NCI-H510A treated with DMSO at 0.1 percent for 48 hours (cell line): ENCODE results near the gene B3GAT3.
"Not testable (repeated sequence)": the region's sequence is repeated elsewhere in the genome, so short reads cannot be mapped to it uniquely, and the experiment has no call there.

Experiments used
- DNase-seq: peaks from one replicate; lab custom pipeline; 2025; lab: John Stamatoyannopoulos, UW

B3GAT3 gene

DNA sequence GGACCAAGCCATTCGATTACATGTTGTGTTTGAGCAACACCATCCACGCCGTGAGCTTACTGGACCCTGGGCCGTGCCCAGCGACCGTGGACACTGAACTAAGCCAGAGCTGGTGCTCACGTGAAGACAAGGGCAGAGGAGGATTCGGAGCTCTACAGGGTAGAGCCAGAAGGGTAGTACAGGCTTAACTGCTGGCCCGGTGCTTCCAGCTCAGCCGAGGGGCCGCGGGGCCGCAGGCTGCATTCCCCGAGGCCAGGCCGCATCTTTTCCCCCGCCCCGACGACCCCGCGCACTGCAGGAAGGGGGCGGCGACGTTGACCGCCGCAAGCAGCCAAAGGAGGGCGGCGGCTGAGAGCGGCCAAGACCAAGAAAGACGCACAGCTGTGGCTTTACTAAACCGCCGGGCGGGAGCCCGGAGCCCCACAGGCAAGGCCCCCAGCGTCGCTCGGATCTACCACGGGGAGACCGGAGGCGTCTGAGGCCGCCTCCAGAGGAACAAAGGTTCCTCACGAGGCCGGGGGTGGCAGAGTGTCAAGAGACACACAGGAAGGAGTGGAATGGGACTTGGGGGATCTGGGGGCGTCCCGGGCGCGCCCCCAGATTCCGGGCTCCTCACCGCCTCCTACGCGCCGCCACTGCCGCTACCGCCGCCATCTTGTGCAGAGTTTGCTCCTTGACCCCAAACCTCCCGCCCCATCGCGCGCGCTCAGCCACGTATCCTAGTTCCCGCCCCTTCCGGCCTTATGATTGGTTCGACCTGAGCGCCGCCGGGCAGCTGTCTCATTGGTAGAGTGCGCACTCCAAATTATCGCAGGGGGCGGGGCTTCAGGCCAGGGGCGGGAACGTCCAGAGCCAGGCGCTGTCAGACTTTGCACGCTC lies 24.4 kb upstream of the B3GAT3 start, which contains the start of gene GANAB:
TSS of gene GANAB (minus strand) at position 668 of the 879 bp plus-strand sequence. CDS start at position 654, 14 bp downstream.
- peak; percentile 97 for DNase-seq

- no peak for DNase-seq
Measured at GRCh38 chr11:62645671-62645945, 23.8 kb upstream of the B3GAT3 start.

GRCh38 chr11:62644220-62644619 lies 22.4 kb upstream of the B3GAT3 start:
- no peak for DNase-seq

DNA sequence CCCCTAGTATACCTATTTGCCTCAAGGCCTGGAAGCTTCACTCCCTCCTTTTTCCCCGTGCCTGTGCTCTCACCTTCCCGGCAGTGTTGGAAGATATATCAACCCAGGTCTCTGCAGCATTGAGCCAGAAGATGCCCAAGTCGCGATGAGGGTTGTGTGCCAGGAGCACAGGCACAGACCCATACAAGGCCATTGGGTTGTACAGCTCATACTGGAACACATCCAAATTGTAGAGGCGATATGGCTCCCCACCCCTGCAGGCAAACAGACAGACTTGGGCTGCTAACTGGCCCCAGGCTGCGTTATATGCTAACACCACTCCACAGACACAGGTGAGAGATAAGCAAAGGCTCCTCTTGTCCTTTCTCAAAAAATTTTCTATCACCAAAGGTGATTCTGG lies 10.7 kb upstream of the B3GAT3 start:
- DNase-seq = no peak

GRCh38 chr11:62627713-62628112 lies 5.9 kb upstream of the B3GAT3 start:
- no peak for DNase-seq

DNA sequence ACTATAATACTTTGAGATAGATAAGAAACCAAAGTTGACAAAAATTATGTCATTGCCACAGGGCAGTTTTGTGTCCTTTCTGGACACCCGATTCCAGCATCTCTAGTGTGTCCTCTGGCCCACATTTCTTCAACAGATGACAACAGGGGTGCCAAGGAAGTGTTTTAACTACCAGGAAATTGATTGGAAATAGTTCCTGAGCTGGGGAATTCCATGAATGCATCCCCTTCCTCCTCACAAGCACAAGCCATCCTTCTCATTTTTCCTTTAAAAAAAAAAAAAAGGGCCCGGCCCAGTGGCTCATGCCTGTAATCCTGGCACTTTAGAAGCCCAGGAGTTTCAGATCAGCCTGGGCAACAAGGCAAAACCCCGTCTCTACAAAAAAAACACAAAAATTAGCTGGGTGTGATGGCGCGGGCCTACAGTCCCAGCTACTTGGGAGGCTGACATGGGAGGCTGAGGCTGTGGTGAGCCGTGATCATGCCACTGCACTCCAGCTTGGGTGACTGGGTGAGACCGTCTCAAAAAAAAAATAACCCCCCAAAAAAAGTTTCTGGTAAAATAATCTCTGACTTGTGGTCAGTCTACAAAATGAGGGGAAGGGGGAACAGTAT lies 797 bp upstream of the B3GAT3 start:
- no peak for DNase-seq

GRCh38 chr11:62621027-62621566 lies 689 bp downstream of the B3GAT3 start:
- no peak for DNase-seq

DNA sequence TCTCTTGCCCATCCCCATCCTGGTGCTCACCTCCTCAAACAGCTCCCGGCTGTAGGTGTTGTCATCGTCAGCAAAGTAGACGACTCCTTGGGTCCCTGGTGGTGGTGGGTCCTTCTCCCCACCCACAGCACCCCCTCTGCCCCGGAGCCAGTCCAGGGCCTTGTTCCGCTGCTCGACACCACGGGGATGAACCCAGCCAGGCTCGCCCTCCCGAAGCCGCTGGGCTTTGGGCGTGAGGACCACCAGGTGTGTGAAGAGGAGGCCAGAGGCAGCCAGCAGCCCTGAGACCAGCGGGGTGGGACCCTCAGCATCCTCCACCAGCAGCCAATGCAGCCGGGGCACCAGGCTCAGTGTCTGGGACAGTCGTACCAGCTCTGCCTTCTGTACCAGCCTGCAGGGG lies 4.8 kb downstream of the B3GAT3 start:
- not testable (repeated sequence) for DNase-seq

DNA sequence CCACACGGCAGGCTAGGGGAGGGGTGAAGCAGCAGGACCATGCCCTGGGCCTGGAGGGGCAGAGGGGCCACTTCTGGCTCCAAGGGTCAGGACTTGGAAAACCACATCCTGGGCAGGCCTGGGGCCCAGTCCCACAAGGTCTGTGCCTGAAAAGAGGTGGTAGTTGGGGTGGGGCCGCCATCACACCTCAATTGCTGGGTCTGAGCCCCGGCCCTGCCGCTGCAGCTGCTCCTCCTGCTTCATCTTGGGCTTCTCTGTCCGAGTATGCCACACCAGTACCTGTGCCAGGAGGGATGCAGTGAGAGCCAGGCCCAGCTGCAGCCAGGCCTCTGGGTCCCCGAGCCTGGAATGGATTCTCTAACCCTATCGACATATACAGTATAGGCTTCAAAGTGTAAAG lies 6.3 kb downstream of the B3GAT3 start:
- DNase-seq = no peak

DNA sequence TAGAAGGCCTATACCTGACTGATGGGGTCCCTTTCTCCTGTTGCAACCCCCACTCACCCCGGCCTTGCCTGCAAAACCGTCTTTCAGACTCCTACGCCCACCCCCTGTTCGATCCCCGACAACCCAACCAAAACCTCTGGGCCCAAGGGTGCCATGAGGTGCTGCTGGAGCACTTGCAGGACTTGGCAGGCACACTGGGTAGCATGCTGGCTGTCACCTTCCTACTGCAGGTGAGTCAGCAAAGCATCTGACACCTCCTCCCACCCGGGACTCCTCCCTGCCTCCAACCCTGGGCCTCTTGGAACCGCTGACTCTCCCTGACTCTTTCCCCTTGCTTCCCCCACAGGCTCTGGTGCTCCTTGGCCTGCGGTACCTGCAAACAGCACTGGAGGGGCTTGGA lies 7.5 kb downstream of the B3GAT3 start:
- peak; percentile 43 for DNase-seq

DNA sequence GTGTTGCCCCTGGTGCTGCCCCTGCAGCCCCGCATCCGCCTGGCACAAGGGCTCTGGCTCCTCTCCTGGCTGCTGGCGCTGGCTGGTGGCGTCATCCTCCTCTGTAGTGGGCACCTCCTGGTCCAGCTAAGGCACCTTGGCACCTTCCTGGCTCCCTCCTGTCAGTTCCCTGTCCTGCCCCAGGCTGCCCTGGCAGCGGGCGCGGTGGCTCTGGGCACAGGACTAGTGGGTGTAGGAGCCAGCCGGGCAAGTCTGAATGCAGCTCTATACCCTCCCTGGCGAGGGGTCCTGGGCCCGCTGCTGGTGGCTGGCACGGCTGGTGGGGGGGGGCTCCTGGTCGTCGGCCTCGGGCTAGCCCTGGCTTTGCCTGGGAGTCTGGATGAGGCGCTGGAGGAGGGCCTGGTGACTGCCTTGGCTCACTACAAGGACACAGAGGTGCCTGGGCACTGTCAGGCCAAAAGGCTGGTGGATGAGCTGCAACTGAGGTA lies 8.5 kb downstream of the B3GAT3 start:
- no peak for DNase-seq

- peak; percentile 70 for DNase-seq
Measured at GRCh38 chr11:62612366-62613290, 9.2 kb downstream of the B3GAT3 start, which contains the start of the genes EML3 and ROM1. TSS of gene EML3 (minus strand) at chr11:62612775. CDS start at chr11:62612457, 318 bp downstream. TSS of gene ROM1 (plus strand) at chr11:62613257. CDS start at chr11:62613282, 25 bp downstream.

DNA sequence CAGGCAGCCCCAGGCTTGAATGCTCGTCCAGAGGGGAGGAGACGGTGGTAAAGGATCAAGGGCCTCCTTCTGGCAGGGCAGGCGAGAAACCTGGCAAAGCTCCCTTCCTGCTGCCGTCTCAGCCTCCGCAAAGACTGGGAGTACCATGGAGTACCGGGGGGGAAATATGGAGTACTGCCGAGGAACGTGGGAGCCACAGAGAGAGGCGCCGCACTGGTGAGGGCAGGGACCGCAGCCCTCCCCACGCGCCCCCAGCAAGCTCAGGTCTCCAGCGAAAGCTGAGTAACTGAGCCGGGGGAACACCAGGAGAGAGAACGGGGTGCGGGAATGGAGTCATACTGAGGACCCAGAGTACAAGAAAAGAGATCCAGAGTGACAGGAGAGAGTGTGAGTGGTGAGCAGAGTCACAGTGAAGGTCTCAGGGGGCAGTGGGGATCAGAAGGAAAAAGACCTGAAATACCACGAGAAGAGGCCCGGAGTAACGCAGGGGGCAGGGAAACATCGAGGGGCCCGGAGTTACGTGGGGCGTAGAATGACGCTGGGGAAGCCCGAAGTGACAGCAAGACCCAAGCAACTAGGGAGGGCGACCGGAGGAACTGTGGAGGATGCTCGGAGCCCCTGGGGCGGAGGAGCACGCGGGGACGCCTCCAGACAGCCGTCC lies 10.0 kb downstream of the B3GAT3 start:
- peak; percentile 30 for DNase-seq

DNA sequence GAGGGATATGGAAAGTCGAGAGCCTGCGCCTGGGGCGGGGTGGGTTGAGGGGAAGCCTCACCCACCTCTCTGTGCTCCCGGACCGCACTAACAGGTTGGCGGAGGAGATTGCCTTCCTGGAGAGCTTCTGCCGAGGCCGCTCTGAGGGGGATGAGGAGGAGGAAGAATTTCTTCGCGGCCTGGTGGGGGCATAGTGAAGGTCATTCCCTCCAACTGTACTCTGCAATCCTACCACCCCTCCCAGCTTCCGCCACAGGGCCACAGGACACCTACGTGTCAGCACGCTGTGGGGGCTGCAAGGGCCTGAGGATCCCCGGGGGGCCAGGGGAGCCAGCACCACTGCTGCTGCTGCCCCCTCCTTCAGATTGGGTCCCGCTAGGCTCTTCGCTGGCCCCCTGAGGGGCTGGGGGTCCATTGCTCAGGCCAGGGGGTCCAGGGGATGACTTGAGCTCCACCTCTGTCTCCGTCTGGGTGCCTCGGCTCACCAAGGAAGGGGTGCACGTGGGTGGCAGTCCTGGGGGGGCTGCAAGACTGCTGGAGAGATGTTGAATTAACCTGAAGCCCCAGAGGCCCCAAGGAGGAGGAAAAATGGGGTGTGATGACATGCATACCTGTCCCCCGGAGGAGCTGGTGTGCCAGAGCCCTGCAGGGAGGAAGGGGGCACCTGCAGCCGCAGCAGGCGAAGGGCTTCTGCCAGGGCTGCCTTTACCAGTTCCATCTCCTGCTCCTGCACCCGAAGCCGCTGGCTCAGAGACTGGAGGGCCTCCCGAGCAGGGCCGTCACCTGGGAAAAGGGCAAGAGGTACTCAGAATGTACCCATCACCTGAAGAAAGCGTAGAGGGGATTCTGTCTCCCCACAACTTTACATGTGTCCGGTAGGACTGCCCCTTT lies 10.7 kb downstream of the B3GAT3 start:
- no peak for DNase-seq

DNA sequence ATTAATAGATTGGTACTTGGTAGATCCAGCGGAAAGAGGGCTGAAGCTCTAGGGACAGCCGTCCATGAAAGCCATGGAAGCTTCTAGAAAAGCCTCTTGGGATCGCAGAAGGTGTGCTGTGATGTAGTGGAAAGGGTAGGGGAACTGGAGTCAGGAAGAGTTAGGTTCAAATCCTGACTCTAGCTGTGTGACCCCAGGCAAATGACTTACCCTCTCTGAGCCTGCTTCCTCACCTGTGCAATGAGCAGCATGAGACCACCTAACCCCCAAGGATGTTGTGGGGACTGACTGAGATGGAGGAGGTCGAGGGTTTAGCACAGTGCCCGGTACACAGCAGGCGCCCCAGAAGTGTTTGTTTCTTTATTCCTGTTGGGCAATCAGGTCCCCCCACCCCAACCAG lies 11.4 kb downstream of the B3GAT3 start:
- no peak for DNase-seq

DNA sequence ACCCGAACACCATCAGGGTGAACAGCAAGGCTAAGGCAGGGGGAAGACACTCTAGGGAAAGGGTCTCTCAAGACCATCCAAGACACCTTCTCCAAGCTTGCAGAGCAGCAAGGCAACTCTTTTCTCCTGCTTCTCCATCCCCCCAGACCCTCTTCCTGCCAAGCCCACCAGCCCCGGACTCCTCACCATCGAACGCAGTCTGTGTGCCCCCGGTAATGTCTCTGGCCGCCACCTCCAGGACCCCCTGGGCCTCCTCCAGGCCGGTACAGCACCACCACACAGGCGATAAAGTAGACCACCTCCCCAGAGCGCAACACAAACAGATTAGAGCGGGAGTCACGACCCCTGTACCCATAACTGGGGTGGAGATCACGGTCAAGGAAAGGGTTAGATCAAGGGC lies 13.0 kb downstream of the B3GAT3 start:
- DNase-seq = no peak

- no peak for DNase-seq
Measured at GRCh38 chr11:62607714-62608113, 14.1 kb downstream of the B3GAT3 start.

DNA sequence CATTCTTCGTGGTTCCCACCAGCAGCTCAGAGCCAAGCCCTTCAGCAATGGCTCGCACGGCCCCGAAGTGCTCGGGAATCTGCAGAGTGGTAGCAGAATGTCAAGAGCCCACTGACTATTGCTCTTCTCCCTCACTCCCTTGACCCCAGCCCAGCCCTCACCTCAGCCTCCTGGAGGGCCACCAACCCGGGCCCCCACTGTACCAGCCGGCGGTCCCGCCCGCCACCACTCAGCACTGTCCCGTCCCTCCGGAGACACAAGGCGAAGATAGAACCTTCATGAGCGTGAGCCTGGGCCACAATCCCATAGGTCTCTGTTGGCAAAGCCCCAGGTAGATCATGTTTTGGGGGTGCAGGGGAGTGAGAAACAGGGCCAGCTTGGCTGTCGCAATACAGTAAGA lies 15.9 kb downstream of the B3GAT3 start:
- no peak for DNase-seq

DNA sequence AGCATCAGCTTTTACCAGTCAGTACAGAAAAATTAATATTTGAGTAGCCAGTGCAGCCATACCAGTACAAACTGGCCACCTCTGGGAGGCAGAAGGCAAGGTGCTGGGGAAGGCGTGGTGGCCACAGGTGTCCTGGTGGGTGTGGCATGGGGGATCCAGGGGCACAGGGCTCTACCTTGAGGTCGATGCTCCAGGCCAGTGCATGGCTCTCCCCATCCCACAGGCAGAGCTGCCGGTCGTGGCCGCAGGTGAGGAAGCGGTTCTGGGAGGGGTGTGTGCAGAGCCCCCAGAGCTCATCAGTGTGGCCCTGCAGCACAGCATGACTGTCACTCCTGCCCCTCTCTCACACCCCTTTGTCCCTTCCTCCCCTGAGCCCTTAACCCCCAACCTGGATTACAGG lies 16.3 kb downstream of the B3GAT3 start:
- no peak for DNase-seq

GRCh38 chr11:62604460-62605120 lies 17.2 kb downstream of the B3GAT3 start:
- no peak for DNase-seq
